ENCODE measurements around the gene CELSR1. TPM values are rescaled to one million over a fixed set of nuclear protein-coding genes. Genes with fewer than 3 reads are reported as not detected.
"Not testable (repeated sequence)": the region's sequence is repeated elsewhere in the genome, so short reads cannot be mapped to it uniquely, and the experiment has no call there.

CELSR1 gene
- polyA plus RNA-seq, 4 donors, result 0.27 to 3.0 (median 1.9) TPM; not detected in 1

DNA sequence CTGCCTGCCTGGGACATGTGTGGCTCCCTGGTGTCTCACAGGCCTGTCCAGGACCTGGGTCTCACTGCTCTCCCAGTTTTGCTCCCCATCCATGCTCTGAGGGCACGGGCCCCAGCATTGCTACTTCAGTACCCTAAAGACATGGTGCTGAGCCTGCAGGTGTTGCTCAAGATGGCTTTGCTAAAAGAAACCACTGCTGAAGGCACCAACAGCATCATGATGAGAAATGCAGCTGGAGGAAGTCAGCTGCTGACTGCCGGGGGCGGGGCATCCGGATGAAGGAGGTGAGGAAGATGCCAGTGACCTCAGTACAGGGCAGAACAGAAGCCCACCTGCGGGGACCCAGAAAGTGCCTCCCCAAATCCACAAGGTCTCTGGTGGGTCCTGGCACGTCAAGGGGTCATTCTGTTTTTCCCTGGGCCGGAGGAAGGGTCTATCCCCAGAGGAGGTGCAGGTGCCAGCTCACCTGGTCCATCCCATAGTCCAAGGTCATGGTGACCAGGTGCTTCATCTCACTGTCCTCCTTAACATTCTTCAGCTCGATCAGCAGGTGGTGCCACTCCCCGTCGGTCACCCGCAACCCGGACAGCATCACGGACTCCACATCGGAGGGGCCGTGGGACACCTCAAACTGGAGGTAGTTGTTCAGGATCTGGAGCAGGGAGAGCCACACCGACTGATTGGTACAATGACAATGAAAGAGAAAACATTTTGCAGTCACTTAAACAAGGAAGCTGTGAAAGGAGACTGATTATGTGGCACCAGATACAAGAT is 138.0 kb downstream of the CELSR1 start:
- H3K4me3 ChIP-seq (ENCODE audit: low read depth in 1 of 3, low read length in 3 of 3), result no peak overlapping the region
- DNase-seq (no peak), FAIRE-seq (no peak)
- H3K9me3 ChIP-seq (ENCODE audit: control insufficient read depth in 2 of 2, insufficient read depth in 1 of 2, low read depth in 1 of 2, low read length in 1 of 2), result no peaks in the 10 kb centered on the region
- no peaks in the 10 kb centered on the region for H3K27me3 ChIP-seq (ENCODE audit: control insufficient read depth in 3 of 3, insufficient read depth in 3 of 3, low read length in 3 of 3)
- 66 to 83% (median 68%) methylated on average over 16 of the region's 16 CpGs for WGBS, 3 donors
- no peak overlapping the region for H3K27ac ChIP-seq (ENCODE audit: low read depth in 1 of 3, low read length in 2 of 3)
- H3K36me3 ChIP-seq (ENCODE audit: control insufficient read depth in 3 of 3, insufficient read depth in 2 of 3, low read depth in 1 of 3, low read length in 3 of 3), result peaks cover 0 to 25% (median 0%) of the 10 kb centered on the region in 3 donors
- no peaks in the 10 kb centered on the region for H3K4me1 ChIP-seq (ENCODE audit: control insufficient read depth in 3 of 3, insufficient read depth in 2 of 3, low read depth in 1 of 3, low read length in 2 of 3)

DNA sequence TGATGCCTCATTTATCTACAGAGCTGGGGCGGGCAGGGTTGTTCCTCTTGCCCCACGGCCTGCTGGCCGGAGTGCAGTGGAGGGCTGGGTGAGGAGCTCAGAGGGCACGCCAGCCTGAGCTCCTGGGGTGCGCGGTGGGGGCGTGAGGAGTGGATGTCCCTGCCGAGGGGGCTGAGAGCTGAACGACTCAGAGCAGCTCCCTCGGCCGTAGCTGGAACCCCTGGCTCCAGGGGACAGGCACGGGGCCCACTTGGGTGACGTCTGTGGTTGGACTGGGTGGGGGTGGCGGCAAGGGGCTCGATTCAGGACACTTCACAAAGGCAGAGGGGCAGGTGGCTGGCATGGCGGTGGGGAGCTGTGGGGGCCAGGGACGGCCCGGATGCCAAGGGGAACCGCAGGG is 139.5 kb downstream of the CELSR1 start:
- 87 to 93% (median 88%) methylated on average over 17 to 19 of the region's 19 CpGs for WGBS, 3 donors
- H3K4me1 ChIP-seq (ENCODE audit: control insufficient read depth in 3 of 3, insufficient read depth in 2 of 3, low read depth in 1 of 3, low read length in 2 of 3), result no peaks in the 10 kb centered on the region
- DNase-seq, result no peak
- no peak for FAIRE-seq
- no peaks in the 10 kb centered on the region for H3K9me3 ChIP-seq (ENCODE audit: control insufficient read depth in 2 of 2, insufficient read depth in 1 of 2, low read depth in 1 of 2, low read length in 1 of 2)
- H3K27ac ChIP-seq (ENCODE audit: low read depth in 1 of 3, low read length in 2 of 3), result no peak overlapping the region
- peaks cover 0 to 29% (median 0%) of the 10 kb centered on the region in 3 donors for H3K36me3 ChIP-seq (ENCODE audit: control insufficient read depth in 3 of 3, insufficient read depth in 2 of 3, low read depth in 1 of 3, low read length in 3 of 3)
- H3K27me3 ChIP-seq (ENCODE audit: control insufficient read depth in 3 of 3, insufficient read depth in 3 of 3, low read length in 3 of 3), result no peaks in the 10 kb centered on the region
- no peak overlapping the region for H3K4me3 ChIP-seq (ENCODE audit: low read depth in 1 of 3, low read length in 3 of 3)

DNA sequence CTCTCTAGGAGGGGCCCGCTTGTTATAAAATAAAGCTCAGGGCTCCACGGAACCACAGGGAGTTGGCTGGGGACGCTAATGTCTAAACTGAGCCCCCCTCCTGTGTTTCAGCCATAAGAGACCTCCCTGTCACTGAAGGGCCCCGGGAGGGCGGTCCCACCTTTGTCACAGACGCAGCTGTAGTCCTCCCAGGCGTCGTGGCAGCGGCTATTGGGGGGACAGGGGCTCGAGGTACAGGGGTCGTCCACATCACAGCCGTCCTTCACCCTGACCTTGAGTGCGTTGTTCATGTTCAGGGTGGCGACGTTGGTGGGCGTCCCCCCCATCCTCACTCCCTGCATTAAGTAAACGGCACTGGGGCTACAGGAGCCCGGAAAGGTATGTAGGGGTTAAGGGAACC is 139.9 kb downstream of the CELSR1 start:
- WGBS, 3 donors, result 84 to 87% (median 85%) methylated on average over 18 of the region's 18 CpGs
- peaks cover 0 to 33% (median 0%) of the 10 kb centered on the region in 3 donors for H3K36me3 ChIP-seq (ENCODE audit: control insufficient read depth in 3 of 3, insufficient read depth in 2 of 3, low read depth in 1 of 3, low read length in 3 of 3)
- no peak for DNase-seq
- H3K4me3 ChIP-seq (ENCODE audit: low read depth in 1 of 3, low read length in 3 of 3), result no peak overlapping the region
- H3K27me3 ChIP-seq (ENCODE audit: control insufficient read depth in 3 of 3, insufficient read depth in 3 of 3, low read length in 3 of 3), result no peaks in the 10 kb centered on the region
- H3K27ac ChIP-seq (ENCODE audit: low read depth in 1 of 3, low read length in 2 of 3), result no peak overlapping the region
- no peak for FAIRE-seq
- H3K4me1 ChIP-seq (ENCODE audit: control insufficient read depth in 3 of 3, insufficient read depth in 2 of 3, low read depth in 1 of 3, low read length in 2 of 3), result no peaks in the 10 kb centered on the region
- no peaks in the 10 kb centered on the region for H3K9me3 ChIP-seq (ENCODE audit: control insufficient read depth in 2 of 2, insufficient read depth in 1 of 2, low read depth in 1 of 2, low read length in 1 of 2)

GRCh38 chr22:46397049-46397448 is 140.4 kb downstream of the CELSR1 start:
- H3K27me3 ChIP-seq (ENCODE audit: control insufficient read depth in 3 of 3, insufficient read depth in 3 of 3, low read length in 3 of 3); H3K27ac ChIP-seq (ENCODE audit: low read depth in 1 of 3, low read length in 2 of 3); DNase-seq; H3K4me3 ChIP-seq (ENCODE audit: low read depth in 1 of 3, low read length in 3 of 3); H3K4me1 ChIP-seq (ENCODE audit: control insufficient read depth in 3 of 3, insufficient read depth in 2 of 3, low read depth in 1 of 3, low read length in 2 of 3); H3K9me3 ChIP-seq (ENCODE audit: control insufficient read depth in 2 of 2, insufficient read depth in 1 of 2, low read depth in 1 of 2, low read length in 1 of 2); FAIRE-seq: not testable (repeated sequence)
- H3K36me3 ChIP-seq (ENCODE audit: control insufficient read depth in 3 of 3, insufficient read depth in 2 of 3, low read depth in 1 of 3, low read length in 3 of 3), result peaks cover 0 to 33% (median 0%) of the 10 kb centered on the region in 3 donors
- WGBS, 3 donors, result 78 to 85% (median 83%) methylated on average over 5 of the region's 5 CpGs

DNA sequence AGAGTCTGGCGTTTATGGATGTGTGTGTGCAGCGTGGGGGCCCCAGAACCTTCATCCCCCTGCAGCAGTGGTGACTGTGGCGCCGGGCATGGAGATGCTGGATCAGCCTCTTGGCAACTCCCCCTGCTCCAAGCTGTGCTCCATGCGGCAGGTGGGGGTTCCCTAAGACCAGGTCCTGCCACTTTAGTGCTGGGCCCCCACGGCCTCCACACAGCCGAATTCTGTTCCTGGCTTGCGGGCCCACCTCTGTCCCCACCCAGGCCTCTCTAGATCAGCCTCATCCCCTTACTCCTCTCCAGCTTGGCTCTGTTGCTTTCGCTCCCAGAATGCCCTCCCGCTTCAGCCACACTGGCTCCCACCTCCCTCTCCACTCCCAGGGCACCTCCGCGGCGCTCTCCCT is 142.3 kb downstream of the CELSR1 start:
- Histone ChIP-seq H3K4me3 (ENCODE audit: low read depth in 1 of 3, low read length in 3 of 3) (no peak overlapping the region), H3K27ac (ENCODE audit: low read depth in 1 of 3, low read length in 2 of 3) (no peak overlapping the region), H3K9me3 (ENCODE audit: control insufficient read depth in 2 of 2, insufficient read depth in 1 of 2, low read depth in 1 of 2, low read length in 1 of 2) (no peaks in the 10 kb centered on the region), H3K4me1 (ENCODE audit: control insufficient read depth in 3 of 3, insufficient read depth in 2 of 3, low read depth in 1 of 3, low read length in 2 of 3) (no peaks in the 10 kb centered on the region), H3K27me3 (ENCODE audit: control insufficient read depth in 3 of 3, insufficient read depth in 3 of 3, low read length in 3 of 3) (no peaks in the 10 kb centered on the region), H3K36me3 (ENCODE audit: control insufficient read depth in 3 of 3, insufficient read depth in 2 of 3, low read depth in 1 of 3, low read length in 3 of 3) (peaks cover 0 to 38% (median 0%) of the 10 kb centered on the region in 3 donors)
- 79 to 91% (median 83%) methylated on average over 13 of the region's 13 CpGs for WGBS, 3 donors
- FAIRE-seq (no peak), DNase-seq (no peak)

DNA sequence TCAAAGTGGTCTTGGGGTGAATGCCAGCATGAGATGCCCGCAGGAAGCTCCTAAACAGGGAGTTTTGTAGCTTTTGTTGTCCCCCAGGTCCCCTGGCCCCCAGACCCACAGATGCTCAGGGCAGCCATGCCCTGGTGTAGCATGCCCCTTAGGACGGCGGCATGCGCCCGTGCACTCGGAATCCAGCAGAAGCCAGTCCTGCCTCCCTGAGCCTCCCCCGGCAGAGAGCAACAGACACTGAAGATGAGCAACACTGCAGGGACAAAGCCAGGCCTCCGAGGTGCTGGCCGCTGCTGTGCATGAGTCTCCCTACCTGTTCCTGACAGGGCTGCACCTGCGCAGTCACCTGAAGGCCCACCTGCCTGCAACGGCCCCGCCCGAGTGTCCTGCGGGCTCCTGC is 142.8 kb downstream of the CELSR1 start:
- no peak for FAIRE-seq
- 65 to 91% (median 66%) methylated on average over 14 of the region's 14 CpGs for WGBS, 3 donors
- H3K4me1 ChIP-seq (ENCODE audit: control insufficient read depth in 3 of 3, insufficient read depth in 2 of 3, low read depth in 1 of 3, low read length in 2 of 3), result no peaks in the 10 kb centered on the region

DNA sequence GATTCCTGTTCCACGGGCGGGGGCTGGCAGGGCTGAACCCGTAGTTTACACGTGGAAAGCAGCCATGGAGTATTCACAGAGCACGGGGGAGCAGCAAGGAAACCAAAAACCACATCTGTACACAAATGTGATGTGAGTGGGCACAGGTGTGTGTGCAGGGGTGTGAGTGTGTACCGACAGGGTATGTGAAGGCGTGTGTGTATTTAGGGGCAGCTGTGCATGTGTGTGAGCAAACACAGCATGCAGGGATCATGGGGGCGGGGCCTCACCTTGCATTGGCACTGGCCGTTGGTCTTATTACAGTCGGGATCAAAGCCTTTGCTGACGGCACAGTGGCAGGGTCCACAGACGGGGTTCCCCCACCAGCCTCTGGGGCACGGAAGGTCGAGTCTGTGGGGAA is 143.5 kb downstream of the CELSR1 start:
- Histone ChIP-seq H3K36me3 (ENCODE audit: control insufficient read depth in 3 of 3, insufficient read depth in 2 of 3, low read depth in 1 of 3, low read length in 3 of 3) (peaks cover 0 to 30% (median 0%) of the 10 kb centered on the region in 3 donors), H3K9me3 (ENCODE audit: control insufficient read depth in 2 of 2, insufficient read depth in 1 of 2, low read depth in 1 of 2, low read length in 1 of 2) (no peaks in the 10 kb centered on the region), H3K4me3 (ENCODE audit: low read depth in 1 of 3, low read length in 3 of 3) (no peak overlapping the region), H3K27me3 (ENCODE audit: control insufficient read depth in 3 of 3, insufficient read depth in 3 of 3, low read length in 3 of 3) (no peaks in the 10 kb centered on the region), H3K4me1 (ENCODE audit: control insufficient read depth in 3 of 3, insufficient read depth in 2 of 3, low read depth in 1 of 3, low read length in 2 of 3) (no peaks in the 10 kb centered on the region), H3K27ac (ENCODE audit: low read depth in 1 of 3, low read length in 2 of 3) (no peak overlapping the region)
- 29 to 60% (median 36%) methylated on average over 14 of the region's 14 CpGs for WGBS, 3 donors
- no peak for FAIRE-seq
- DNase-seq, result no peak

More for the DNA sequence above, 142.8 kb downstream of the CELSR1 start:
- no peak overlapping the region for H3K4me3 ChIP-seq (ENCODE audit: low read depth in 1 of 3, low read length in 3 of 3)
- no peak overlapping the region for H3K27ac ChIP-seq (ENCODE audit: low read depth in 1 of 3, low read length in 2 of 3)
- no peaks in the 10 kb centered on the region for H3K9me3 ChIP-seq (ENCODE audit: control insufficient read depth in 2 of 2, insufficient read depth in 1 of 2, low read depth in 1 of 2, low read length in 1 of 2)
- DNase-seq, result no peak
- peaks cover 0 to 38% (median 0%) of the 10 kb centered on the region in 3 donors for H3K36me3 ChIP-seq (ENCODE audit: control insufficient read depth in 3 of 3, insufficient read depth in 2 of 3, low read depth in 1 of 3, low read length in 3 of 3)
- H3K27me3 ChIP-seq (ENCODE audit: control insufficient read depth in 3 of 3, insufficient read depth in 3 of 3, low read length in 3 of 3), result no peaks in the 10 kb centered on the region

- 82 to 89% (median 87%) methylated on average over 16 of the region's 16 CpGs for WGBS, 3 donors
- no peaks in the 10 kb centered on the region for H3K9me3 ChIP-seq (ENCODE audit: control insufficient read depth in 2 of 2, insufficient read depth in 1 of 2, low read depth in 1 of 2, low read length in 1 of 2)
- DNase-seq, result no peak
- H3K4me1 ChIP-seq (ENCODE audit: control insufficient read depth in 3 of 3, insufficient read depth in 2 of 3, low read depth in 1 of 3, low read length in 2 of 3), result no peaks in the 10 kb centered on the region
- no peak overlapping the region for H3K4me3 ChIP-seq (ENCODE audit: low read depth in 1 of 3, low read length in 3 of 3)
- H3K27me3 ChIP-seq (ENCODE audit: control insufficient read depth in 3 of 3, insufficient read depth in 3 of 3, low read length in 3 of 3), result no peaks in the 10 kb centered on the region
- FAIRE-seq, result no peak
- no peak overlapping the region for H3K27ac ChIP-seq (ENCODE audit: low read depth in 1 of 3, low read length in 2 of 3)
- peaks cover 0 to 24% (median 0%) of the 10 kb centered on the region in 3 donors for H3K36me3 ChIP-seq (ENCODE audit: control insufficient read depth in 3 of 3, insufficient read depth in 2 of 3, low read depth in 1 of 3, low read length in 3 of 3)
Measured at GRCh38 chr22:46392137-46392844, 145.1 kb downstream of the CELSR1 start.

Data from small intestine (tissue), 7 donors.